SHP77 (cell line): ENCODE measurements around the gene ZBTB47.

Source experiments
- DNase-seq, 2 experiments: peaks; one replicate each; lab custom pipeline; 2025; lab: John Stamatoyannopoulos, UW

The ZBTB47 gene

GRCh38 chr3:42652611-42653302, 740 bp upstream of the ZBTB47 start:
- peak; percentile 13 to 45 for DNase-seq

- no peak for DNase-seq
Observed at GRCh38 chr3:42653303-42653559, 266 bp upstream of the ZBTB47 start.

- DNase-seq, result no peak
Observed at GRCh38 chr3:42654331-42655201, 1.1 kb downstream of the ZBTB47 start.

GRCh38 chr3:42655331-42655888, 1.9 kb downstream of the ZBTB47 start:
- no peak for DNase-seq

- DNase-seq, result no peak
Observed at GRCh38 chr3:42655980-42656679, 2.6 kb downstream of the ZBTB47 start.

DNA sequence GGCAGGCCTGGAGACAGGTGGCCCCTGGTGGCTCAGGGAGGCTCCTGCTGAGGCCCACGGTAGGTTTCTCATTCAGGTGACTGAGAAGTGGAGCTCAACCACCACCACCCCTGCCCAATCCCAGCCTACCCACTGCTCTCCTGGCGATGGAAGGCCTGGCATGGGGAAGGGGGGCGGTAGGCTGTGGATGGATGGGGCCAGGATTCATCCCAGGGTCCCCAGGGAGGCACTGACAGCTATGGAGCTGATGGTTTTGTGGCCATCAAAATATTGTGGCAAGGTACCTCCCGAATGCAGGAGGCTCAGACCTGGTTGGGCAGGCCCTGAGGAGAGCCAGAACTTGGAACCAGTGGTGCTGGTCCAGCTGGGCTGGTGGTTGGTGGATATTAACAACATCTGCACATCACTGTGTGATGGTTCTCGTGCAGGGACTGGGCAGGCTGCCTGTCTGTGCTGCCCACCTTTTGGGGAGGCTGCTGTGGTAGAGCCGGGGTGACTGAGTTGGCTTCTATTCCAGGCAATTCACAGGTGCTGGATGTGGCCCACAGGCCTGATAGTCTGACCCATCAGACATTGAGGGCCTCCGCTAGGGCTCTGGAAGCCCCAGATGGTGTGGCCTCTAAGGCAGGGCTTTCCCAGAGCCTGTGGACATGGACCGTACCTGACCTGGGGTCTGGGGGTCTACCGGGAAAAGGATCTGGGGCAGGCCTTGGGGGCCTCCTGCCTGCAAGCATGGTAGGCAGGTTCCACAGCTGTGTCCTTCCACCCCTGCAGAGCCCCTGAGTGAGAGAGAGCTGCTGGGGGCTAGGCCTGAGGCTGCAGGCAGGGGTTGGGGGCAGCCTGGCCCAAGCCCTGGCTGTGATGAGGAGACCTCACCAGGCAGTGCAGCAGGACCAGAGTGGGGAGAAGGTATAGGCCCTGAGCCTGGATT, 3.4 kb downstream of the ZBTB47 start:
- DNase-seq, result no peak

- no peak for DNase-seq
Observed at GRCh38 chr3:42657675-42658074, 4.2 kb downstream of the ZBTB47 start.

DNA sequence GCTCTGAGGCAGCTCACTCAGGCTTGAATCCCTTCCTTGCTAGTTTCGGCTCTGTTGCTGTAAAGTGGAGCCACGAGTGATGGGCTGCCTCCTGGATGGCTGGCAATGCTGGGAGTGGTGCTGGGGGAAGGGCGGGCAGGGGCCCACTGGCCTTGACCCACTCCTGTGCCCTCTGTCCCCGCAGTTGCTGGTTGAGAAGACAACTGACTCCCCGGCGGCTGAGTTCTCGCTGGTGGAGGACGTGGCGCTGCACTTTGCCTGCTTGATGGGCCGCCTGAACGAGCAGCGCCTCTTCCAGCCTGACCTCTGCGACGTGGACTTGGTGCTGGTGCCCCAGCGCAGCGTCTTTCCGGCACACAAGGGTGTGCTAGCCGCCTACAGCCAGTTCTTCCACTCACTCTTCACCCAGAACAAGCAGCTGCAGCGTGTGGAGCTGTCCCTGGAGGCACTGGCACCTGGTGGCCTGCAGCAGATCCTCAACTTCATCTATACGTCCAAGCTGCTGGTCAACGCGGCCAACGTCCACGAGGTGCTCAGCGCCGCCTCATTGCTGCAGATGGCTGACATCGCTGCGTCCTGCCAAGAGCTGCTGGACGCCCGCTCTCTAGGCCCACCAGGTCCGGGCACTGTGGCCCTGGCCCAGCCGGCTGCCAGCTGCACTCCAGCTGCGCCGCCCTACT, 4.7 kb downstream of the ZBTB47 start:
- DNase-seq, result no peak

- no peak for DNase-seq
Observed at GRCh38 chr3:42658771-42659390, 5.4 kb downstream of the ZBTB47 start.

GRCh38 chr3:42659451-42660130, 6.1 kb downstream of the ZBTB47 start:
- no peak for DNase-seq

DNA sequence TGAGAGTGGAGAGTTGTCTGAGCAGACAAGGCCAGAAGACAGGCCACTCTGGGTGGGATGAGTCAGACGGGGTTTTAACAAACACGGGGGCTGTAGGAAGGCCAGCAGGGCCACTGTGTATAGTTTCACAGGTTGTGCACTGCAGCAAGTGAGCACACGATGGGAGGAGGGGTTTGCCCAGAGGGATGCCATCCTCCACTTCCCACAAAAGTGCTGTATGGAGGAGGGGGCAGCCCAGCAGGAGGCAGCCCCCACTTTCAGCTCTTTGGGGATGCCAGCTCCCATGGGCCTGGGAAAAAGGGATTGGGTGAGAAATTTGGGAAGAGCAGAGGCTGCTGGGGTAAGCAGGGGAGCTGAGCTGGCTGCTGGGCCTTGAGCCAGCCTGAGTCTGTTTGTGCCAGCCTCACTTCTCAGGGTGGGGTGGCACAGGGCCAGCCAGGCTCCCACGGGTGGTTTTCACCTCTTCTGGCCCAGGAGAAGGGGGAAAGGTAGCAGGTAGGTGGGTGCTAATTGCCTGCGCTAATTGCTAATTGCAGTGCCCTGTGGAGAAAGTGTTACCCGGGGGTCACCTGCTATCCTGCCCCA, 6.7 kb downstream of the ZBTB47 start:
- DNase-seq, result no peak

DNA sequence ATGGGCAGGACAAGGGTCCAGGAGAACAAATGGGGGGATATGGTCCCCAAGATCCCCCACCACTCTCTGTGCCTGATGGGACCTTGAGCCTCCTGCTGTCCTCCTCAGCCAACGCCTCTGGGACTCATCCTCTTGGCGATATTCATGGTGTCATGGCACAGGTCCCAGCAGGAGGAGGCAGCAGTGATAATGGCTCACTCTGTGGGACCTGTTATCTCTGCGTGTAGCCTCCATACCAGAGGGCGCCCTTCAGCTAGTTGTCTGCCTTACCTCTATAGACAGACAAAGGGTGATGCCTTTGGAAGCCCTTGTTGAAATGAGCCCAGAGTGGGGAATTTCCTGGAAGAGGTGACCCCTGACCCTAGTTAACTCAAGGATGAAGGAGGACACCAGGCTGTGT, 7.4 kb downstream of the ZBTB47 start:
- DNase-seq, result peak in 1 of 2 experiments; percentile 31

GRCh38 chr3:42661593-42662022, 8.1 kb downstream of the ZBTB47 start:
- DNase-seq, result no peak

DNA sequence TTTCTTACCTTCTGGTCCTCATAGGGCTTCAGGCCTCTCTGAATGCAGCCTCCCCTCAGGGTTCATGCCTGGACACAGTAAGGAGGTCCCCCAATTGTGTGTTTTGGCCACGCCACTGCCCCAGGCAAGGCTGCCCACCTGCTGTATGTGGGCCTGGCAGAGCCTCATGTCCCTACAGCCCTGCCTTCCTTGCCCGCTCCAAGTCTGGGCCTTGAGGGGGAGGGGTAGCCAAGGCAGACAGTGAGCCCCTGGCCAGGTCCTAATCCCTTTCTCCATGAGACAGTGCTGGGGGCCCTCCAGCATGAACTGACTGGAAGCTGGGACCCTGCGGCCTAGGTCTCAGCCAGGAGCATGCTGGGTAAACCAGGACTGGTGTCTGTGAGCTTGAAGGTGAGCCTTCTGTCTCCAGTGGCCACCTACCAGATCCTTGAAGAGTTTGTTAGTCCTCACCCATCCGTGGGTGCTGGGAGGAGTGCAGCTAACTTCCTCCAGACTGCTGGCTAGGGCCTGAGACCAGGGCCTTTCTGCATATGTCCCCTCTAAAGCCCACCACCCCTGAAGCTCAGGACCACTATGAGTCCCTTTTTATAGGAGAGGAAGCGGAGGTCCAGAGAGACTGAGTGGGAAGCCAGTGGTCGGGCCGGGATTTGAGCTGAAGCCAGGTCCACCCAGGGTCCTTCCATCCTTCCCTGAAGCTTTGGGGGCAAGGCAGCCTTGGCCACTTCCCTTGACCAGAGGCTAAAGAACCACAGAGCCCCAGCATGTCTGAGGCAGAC, 8.7 kb downstream of the ZBTB47 start:
- DNase-seq, result no peak

DNA sequence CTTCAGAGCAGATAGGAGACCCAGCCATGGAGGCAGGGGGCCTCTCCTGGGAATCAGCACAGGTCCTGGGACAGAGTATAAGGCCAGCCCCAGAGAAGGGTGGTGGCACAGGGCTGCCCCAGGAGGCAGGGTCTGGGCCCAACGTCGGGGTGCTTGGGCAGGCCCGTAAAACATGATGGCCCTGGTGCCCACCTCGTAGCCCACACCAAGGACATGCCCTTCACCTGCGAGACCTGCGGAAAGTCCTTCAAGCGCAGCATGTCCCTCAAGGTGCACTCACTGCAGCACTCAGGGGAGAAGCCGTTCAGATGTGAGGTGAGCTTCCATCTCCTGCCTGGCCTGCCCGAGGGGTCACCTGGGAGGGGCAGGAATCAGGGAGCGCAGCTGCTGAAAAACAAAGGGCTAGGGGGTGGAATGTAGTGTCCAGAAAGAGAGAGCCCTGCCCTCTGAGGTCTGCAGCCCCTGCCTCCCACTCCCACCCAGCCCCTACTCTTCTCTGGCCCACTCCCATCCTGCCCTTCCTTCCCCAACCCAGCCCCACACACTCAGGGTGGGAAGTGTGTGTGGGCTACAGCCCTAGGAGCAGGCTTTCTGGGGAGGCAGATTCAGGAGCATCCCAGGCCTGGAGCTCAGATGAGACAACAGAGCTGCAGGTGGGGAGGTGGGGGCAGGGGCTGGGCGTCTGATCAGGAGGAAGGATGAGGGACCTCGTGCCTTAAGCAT, 9.5 kb downstream of the ZBTB47 start:
- DNase-seq, result no peak

- no peak for DNase-seq
Observed at GRCh38 chr3:42663581-42664437, 10.3 kb downstream of the ZBTB47 start.

GRCh38 chr3:42664438-42664803, 10.9 kb downstream of the ZBTB47 start:
- no peak for DNase-seq
